Left hindlimb (tissue), 1 donor: Measurements from ENCODE around the gene HNRNPR.
A peak's percentile ranks its signal among the peaks of the same experiment; 100 is the strongest.

ENCODE experiments used
- DNase-seq: peaks from one replicate; pipeline ENCODE4 v3.0.0-alpha.2; 2018

Gene HNRNPR

DNA sequence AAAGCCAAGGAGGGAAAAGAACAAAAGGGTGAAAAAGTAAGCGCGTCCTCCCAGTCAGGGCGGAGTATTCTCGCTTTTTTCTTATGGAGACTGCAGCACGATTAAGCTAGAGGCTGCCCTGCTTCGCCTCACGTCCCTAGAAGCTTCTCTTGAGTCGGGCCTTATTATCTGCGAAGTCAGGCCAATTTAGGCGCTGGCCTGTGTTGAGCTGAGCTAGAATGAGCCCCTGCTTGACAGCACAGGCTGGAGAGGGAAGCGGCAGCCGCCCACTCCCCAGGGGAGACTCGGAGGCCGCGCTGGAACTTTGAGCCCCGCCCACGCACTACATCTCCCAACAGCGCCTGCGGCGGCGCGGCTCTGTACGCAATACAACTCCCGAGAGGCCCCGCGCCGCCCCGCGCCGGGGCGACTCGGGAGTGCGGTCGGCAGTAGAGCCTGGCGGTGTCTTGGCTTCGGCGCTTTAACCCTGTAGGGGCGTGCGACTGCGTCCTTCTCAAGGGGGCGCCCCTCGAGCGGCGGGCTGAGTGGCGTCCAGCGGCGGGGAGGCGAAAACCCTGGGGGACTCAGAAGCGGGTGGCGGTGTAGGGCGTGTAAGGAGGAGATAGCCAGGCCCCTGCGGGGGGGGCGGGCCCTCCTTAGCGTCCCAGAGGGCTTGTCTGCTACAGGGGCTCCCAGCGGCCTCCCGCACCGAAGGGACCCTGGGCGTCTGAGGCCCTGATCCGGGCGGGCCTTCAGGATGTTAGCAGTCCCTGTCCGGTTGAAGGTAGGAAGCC lies 24.7 kb upstream of the HNRNPR start:
- peak; percentile 92 for DNase-seq

DNA sequence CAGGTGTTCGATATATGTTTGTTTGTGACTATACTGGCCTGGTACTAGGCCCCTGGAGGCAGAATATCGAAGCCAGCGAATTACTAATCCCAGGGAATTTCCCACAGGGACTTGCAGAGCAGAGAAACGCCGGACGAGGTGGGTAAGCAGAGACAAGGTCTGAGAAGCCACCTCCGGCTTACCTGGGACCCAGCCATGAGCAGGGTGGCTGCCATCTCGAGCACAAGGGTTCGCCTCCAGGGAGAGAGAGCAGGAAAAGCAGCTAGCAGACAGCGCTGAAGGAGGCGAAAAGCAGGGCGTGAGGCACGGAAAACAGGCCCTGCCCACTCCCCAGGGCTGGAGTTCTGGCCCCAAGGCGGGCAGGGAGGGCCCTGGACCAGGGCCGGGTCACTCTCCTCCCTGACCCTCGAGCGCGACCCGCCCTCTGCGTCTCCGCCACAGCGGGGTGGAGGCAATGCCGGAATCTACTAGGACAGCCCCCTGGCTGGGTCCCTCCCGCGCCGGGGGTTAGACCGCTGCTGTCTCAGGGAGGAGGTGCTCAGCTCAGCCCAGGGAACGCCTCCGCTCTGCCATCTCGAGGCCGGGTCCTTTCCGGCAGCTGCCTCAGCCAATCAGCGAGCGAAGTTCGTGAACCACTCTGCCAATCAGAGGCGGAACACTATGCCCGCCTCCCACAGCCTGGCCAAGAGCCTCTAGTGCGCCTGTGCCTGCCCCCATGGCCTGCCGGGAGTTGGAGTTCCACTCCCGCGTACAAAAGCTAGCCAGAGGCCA lies 23.9 kb upstream of the HNRNPR start:
- peak; percentile 99 for DNase-seq

DNA sequence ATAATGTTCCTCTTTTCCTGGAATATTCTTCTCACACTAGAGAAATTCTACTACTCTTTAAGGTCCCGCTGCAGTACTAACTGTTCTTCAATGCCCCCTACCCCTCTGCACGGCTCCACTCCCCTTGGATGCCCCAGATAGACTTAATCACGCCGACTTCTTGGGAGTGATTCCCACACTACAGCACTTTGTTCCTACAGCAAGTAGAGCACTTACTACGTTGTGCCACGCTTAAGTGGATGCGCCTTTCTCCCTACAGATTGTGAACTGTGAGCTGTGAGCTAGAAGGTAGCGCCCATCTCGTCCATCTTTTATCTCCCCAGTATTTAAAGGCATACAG lies 23.3 kb upstream of the HNRNPR start:
- no peak for DNase-seq

DNA sequence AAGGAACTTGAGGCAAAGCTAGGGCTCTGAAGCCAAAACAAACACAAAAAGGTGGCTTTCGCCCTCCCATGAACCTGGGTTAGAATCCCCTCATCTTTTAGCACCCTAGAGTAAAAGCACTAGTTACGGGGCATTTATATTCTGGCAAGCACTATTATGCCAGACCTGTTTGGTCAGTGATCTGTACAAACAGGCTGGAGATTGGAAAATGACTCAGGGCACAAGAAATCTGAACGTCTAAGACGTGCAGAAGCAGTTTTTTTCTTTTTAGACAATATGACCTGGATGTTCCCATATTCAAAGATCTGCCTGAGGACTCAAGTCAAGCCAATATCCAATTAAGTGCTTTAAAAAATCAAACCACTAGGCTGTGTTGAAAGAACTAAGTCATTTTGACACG lies 22.5 kb upstream of the HNRNPR start:
- DNase-seq: no peak

DNA sequence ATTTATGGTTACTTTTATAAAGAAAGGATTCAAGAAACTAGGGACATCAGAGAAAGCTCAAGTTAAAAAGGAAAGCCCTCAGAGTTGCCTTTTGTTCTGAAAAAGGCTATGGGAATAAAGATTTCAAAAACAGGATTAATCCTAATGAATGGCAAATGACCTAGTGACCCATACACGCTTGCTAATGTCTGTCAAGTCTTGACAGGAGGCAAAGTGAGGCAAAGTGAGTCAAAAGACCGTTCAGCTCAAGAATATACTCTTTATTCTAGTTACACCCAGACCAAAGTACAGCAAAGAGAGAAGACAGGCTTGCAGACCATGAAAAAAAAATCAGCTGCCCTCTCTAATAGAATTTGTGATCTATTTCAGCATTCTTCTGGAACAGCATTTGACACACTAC lies 22.1 kb upstream of the HNRNPR start:
- no peak for DNase-seq

DNA sequence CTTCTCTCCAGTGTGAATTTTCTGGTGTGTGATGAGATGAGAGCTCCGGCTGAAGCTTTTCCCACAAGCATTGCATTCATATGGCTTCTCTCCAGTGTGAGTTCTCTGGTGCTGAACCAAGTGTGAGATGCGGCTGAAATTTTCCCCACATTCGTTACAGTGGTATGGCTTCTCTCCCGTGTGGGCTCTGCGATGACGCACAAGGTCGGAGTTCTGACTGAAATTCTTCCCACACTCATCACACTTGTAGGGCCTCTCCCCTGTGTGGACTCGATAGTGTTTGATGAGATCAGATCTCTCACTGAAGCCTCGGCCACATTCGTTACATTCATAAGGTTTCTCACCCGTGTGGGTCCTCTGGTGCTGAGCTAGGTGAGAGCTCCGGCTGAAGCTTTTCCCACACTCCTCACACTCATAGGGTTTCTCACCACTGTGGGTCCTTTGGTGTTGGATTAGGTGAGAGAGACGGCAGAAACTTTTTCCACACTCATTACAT lies 18.2 kb upstream of the HNRNPR start:
- DNase-seq: no peak

DNA sequence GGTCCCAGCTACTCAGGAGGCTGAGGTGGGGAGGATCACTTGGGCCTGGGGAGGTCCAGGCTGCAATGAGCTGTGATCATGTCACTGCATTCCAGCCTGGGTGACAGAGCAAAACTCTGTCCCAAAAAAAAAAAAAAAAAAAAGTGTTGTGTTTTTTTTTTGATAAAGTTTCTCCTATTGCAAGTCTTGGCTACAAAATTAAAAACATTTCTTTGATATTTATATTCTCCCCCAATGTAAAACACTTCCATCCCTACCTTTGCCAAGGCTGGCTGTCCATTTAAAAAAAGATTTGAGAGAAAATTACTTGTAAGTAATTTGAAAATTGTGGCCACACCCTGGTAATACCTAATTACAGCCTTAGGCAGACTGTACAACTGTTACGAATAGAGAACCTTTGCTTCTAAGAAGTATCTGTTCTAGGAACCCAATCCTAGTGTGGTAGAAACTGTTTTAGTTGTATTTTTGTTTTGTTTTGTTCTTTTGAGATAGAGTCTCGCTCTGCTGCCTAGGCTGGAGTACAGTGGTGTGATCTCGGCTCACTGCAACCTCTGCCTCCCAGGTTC lies 14.3 kb upstream of the HNRNPR start:
- DNase-seq: no peak

DNA sequence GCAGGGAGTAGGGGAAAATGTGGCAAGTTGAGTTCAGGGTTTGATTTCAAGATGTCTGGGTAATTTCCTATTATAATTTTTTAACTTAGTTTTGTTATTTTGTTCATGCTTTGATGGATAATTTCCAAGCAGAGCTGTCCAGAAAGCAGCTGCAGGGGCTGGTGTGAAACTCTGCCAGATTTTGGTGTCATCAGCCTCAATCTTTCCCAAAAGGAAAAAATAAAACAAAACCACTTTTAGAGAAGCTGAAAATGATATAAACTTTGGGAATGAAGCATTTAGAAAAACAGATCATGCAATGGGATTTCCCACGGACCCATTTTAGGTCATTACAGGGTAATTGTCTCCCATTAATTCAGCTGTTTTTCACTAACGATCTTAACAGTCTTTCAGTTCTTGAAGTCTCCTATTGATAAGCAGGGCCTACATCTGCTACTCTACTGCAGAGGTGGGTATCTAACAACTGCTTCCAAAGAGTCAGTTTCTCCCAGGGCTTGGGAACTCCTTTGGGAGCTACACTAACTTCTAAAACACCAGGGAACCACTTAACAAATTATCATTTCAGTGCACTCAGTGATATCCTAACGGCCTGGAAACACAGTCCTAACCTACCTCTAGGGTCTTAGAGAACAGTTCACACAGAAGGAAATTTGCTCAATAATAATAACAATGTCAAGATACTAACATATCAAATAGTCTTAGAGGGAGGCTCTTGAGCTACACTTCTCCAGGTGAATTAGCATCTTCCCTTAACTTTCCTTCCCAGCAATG lies 13.2 kb upstream of the HNRNPR start:
- no peak for DNase-seq

DNA sequence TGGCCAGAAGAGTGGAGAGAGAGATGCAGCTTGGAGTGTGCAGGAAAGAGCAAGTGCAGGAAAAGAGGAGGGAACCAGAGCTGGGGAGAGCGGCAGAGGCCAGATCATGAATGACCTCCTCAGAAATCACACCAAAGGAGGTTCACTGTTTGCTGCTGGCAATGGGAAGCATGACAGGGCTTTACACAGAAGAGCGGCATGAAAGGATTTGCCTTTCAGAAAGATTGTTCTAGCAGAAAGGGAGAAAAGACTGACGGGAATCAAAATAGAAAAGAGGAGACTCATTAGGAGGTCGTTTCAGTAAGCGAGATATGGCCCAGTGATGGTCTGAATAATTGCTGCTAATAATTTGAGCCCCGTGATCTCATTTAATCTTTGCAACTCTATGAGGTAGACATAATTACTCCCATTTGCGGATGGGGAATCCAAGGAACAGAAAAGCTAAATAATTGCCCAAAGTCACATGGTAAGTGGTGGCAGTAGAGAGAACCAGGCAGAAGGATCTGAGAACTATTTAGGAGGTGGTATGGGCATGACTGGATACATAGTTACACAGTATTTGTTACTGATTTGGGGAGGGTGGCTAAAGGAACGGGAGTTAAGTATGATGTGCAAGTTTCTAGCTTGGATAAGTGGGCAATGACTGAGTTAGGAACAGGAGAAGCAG lies 12.5 kb upstream of the HNRNPR start:
- no peak for DNase-seq

DNA sequence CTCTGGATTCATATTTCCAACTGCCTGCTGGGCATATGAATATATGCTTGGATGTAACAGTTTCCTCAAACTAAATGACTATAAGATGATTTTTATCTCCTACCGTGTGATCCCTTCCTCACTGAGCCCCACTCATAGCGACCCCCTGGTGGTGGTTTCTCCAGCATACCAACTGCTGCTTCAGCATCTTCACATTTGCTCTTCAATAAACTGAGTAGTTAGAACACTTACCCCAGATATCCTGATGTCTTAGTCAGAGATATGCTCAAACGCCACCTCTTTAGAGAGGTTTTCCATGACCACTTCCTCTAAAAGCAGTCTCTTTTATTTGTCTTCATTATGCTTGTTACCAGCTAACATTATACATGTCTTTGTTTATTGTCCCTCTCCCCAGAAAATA lies 10.2 kb upstream of the HNRNPR start:
- no peak for DNase-seq

DNA sequence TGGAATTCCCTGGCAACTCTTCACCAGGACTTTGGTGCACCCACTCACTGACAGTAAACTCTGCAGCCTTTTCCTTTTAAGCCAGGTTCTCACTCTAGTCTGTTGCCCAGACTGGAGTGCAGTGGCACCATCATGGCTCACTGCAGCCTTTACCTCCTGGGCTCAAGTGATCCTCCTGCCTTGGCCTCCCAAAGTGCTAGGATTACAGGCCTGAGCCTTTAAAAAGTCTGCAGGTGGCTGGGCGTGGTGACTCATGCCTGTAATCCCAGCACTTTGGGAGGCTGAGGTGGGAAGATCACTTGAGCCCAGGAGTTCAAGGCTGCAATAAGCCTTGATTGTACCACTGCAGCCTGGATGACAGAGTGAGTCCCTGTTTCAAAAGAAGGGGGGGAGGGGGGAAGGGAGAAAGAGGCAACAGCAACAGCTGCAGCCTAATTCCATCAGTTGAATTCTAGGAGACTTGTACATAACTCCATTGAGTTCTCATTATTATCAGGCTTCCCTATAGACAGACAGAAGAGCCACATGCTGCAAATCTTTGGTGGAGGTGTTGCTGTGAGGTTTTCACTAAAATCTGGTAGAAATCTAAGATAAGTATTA lies 8.1 kb upstream of the HNRNPR start:
- DNase-seq: no peak

DNA sequence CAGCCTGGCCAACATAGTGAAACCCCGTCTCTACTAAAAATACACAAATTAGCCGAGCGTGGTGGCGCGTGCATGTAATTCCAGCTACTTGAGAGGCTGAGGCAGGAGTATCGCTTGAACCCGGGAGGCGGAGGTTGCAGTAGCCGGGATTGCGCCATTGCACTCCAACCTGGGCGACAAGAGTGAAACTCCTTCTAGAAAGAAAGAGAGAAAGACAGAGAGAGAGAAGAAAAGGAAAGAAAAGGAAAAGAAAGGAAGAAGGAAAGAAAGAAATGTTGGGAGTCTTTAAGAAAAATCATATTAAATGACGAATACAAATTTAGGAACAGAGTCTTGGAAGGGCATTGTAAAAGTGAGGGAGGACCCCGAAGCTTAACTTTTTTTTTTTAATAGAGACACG lies 1.8 kb upstream of the HNRNPR start:
- no peak for DNase-seq

DNA sequence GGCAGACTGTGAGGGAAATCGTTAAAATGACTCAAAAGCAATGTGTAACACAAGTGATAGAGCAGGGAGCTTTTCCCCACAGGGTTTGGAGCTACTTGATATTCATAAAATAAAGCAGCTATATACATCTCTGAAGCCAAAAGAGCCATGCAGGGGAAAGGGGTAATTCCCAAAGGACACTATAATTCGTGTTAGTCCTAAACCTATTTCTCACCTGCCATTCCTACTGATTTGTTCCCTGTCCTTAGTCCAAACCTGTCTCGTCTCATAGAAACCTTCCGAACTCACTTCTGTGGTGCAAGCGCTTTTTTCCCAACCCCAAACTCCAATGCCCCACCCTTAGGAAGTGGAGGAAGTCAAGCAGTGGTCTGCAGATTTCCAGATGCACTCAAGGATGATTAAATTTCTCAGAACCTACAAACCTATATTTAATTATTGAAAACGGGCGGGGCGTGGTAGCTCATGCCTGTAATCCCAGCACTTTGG lies 946 bp upstream of the HNRNPR start:
- DNase-seq: peak; percentile 45

DNA sequence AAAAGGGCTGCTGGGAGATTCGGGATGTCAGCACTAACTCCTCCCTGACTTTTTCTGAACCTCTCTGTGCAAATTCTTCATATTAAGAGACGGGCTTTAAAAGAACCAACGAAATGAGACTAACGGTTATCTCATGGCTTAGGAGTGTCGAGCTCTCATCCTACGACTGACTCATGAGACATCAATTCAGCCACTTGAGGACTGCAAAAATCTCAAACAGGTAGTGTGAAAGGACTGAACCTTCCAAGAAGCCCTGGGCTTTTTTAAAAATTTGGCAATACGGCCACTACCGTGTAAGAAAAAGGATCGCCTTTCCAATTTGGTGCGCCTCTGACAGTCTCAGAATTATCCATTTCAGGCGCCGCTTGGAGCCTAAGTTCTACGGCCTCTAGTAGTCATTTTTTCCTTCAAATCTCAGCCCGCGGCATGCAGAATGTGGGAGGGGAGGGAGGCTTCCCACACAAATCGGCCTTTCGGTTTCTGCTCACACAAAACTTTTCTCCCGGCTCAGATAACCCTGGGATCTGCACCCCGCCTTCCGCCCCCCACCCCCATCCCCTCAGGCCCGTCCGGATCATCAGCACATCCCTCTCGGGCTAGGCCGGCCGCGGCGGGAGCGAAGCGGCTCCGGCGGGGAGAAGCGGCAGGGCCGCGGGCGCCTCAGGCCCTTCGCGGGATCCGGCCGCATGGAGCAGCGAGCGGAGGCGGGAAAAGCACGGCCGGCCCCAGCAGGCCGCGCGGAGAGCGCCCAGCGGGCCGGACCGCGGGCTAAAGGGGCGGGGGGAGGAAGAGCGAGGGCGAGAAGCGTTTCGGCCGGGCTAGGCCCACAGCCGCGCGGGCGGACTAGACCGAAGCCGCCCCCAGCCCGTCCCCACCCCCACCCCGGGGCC lies 618 bp downstream of the HNRNPR start:
- peak; percentile 56 for DNase-seq

DNA sequence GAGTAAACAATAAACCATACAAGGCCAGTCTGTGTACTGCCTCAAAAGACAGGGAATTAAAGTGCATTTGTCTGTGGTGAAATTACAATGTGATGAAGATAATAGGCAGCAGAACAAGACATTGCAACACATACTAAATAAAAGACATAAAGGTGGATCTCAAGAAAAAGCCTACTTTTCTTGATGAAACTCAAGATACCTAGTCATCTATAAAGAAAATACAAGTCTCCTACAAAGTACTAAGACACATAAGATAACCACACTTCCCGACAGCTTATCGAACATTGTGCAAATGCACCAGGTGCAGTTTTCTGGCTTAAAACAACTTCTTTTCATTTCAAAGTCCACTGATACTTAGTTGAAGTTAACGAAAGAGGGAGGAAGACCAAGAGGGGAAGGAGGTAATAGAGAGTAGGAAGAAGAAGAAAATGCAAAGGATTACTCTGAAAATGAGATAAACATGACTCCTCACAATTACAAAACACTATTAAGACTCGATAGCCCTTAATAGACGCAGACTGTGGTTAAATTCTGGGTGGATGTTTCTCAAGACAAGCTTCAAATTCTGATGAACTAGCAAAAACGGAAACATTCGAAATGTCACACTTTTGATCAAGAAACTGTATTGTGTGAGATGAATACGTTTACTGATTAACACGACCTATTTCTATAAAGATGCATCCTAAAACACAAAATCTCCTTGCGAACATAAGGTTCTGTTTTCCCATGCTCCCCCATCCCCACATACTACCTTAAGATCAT lies 2.0 kb downstream of the HNRNPR start:
- DNase-seq: no peak

DNA sequence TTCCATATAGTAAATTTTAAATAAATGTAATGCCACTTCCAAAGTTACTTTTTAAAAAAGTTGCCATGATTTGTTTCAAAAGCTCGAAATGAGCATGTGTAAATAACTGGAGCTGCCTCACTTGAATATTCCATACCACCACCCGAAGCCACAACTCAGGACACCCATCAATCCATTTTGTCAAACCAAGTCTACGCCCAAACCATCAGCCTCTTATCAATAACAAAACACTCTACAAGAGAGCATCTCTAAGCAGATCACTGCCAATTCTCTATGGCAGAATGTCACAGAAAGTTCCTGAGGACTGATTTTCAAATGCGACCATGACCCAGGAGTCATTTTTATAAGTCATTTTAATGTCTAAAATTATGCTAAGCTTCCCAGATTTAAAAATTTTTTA lies 4.5 kb downstream of the HNRNPR start:
- DNase-seq: no peak

DNA sequence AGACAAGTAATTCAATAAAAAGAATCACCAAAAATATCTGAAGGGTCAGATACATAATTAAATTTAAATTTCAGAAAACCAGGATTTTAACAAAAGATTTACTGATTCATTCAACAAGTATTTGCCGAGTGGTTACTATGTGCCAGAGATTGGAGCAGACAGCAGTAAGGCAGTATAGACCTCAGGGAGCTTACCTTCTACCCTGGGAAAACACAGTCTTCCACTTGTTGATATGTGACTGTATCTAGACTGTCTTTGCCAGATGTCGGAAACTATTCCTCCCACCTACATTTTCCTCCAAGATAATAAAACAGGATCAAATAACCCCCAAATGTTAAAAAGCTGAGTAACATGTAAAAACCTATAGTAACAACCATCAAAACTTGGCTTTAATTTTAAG lies 6.2 kb downstream of the HNRNPR start:
- DNase-seq: no peak

DNA sequence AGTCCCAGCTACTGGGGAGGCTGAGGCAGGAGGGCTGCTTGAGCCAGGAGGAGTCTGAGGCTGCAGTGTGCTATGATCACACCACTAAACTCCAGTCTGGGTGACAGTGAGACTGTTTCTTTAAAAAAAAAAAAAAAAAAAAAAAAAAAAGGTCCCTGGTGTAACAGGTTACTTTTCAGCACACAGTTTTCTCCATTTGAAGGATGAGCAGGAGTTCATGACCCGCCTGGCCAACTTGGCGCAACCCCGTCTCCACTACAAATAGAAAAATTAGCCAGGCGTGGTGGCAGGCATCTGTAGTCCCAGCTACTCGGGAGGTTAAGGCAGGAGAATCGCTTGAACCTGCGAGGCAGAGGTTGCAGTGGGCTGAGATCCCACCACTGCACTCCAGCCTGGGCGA lies 12.4 kb downstream of the HNRNPR start:
- DNase-seq: no peak

DNA sequence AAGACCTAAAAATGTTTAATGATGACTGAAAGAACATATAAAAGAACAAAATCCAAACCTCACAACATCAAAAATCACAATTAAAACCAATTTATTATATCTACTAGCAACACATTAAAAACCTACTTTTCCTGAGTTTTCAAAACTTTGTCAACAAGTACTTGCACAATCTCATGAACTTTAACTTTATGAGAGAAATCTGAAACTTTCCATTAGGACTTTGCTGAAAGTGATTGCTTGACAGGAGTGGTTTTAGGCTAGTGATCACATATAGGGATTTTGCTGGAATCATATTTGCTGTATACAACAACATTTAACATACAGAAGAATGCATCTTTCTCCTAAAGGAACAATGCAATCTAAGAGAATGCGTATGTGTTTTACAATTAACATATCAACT lies 13.2 kb downstream of the HNRNPR start:
- DNase-seq: no peak

DNA sequence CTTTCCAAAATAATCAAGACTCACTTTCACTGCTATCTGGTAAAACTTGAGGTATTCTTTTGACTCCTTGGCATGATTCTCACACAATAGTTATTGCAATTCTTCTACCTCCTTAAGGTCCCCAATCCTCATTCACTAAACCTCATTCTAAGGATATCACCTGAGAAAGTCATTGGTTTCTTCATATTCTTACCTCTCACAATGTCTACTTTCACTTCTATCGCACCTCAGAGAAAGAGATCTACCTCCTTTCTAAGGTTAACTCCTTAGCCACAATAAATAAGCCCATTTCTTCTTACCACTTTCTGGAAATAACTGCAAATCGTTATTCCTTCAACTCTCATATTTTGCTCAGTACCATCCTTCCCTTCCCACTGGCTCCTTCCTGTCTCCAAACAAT lies 18.7 kb downstream of the HNRNPR start:
- no peak for DNase-seq
